ENCODE results near the gene CGNL1.

The CGNL1 gene

DNA sequence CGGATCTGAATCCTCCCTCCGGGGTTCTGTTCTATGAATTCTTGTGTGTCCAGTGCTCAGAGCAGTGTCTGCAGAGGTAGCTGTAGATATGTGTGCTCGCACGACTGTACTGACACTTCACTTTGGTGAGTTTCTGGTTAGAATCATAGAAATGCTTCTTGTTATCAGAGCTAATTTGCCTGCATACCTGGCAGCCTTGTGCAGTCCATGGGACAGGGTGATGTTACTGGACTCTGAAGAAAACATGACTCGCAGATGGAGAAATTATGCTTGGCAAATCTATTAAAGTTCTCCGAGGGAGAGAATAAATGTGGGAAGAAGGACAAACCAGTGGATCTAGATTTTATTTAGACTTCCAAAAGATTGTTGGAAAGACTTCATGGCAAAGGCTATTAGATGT is 12.2 kb downstream of the CGNL1 start:
- DNase-seq, result no peak

DNA sequence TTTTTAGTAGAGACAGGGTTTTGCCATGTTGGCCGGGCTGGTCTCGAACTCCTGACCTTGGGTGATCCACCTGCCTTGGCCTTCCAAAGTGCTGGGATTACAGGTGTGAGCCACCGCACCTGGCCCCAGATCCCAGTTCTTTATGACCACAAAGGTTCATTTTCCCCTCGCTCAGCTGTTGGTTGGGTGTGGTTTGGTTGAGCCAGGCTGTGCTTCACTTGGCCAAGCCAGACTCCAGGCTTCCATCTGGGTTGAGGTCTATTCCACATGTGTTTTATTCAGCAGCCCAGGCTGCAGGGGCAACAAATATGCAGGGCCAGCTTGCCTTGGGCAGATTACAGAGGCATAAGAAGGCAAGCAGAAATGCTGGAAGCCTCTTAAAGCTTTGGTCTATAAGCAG is 13.7 kb downstream of the CGNL1 start:
- DNase-seq, result no peak

DNA sequence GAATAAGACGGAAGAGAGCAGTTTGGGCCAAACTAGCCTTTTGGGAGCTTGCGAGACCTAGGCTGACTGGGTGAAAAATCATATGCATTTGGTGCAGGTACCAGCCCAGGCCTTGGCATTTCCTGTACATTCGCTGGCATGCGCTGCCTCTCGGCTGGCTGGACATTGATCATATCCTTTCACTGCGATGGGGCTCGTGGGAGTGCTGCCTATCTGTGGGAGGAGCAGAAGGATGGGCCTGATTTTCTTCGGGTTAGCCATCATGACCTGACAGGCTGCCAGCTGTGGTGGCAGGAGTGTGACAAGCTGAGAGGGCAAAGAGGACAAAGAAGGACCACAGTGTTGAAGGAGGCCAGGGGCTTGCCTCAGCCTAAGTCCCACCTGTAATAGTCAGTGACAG is 14.3 kb downstream of the CGNL1 start:
- no peak for DNase-seq

DNA sequence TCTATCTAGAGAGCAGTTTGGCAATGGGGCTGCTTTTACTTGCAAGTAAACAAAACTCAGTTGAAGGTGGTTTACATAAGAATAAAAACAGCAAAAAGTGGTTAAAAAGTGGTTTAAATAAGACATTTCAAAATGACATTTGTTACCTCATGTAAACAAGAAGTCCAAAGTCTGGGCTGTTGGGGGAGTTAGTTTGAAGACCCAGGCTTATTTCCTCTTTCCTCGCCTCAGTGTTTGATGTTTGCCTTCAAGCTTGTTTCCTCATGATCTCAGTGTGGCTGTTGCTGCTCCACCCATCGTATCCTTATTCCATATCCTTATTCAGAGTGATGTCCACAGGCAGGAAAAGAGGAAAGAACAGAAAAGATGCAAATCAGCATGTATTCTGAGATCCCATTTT is 15.2 kb downstream of the CGNL1 start:
- no peak for DNase-seq

DNA sequence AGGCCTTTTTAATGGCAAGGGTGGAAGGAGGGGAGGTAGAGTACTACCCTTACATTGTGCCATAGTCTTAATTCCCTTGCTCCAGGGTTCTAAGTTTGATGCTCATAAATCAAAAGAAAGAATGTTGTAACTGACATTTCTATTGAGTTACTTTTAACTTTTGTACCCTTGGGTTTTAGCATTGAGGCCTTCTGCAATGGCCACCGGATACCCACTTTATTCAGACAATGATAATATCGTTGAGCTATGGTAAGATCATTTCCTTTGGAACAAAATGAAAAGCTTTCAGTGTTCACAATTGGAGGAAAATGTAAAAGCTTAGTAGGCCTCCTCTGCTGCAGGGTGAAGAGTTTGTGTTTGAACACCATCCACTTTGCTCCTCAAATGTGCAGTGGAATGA is 16.8 kb downstream of the CGNL1 start:
- DNase-seq, result no peak

DNA sequence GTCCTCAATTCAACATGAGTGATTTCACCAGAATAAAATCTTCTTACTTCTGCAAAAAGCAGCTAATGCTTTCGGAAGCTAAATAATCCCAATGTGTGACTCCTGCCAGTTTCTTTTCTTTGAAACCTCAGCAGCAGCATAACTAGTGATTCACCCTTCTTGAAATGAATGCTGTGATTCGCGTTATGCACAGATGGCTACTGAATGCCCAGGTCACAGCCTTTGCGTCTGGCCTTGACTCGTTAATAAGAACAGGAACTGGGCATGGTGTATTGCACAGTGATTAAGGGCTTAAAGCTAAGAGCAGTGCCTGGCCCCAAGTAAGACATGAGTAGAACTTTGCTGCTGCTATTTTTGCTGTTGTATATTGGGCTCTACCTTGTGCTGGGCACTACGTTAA is 19.0 kb downstream of the CGNL1 start:
- no peak for DNase-seq

DNA sequence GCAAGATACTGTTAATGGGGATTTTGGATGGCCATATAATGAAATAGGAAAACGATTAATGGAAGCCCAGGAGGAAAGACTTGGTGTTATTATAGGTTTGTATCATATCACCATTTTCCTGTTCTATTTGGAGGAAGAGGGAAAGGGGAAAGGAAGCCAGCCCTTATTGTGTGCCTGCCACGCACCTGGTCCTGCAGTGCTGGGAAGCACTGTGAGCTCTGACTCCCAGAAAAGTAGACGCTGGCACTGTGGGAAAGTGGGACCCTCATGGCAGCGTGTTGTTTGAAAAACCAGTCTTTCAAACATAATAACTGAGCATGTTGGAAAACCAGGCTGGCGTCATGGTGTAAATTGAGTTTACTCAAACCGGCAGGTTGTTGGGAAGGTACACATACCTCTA is 22.0 kb downstream of the CGNL1 start:
- no peak for DNase-seq

DNA sequence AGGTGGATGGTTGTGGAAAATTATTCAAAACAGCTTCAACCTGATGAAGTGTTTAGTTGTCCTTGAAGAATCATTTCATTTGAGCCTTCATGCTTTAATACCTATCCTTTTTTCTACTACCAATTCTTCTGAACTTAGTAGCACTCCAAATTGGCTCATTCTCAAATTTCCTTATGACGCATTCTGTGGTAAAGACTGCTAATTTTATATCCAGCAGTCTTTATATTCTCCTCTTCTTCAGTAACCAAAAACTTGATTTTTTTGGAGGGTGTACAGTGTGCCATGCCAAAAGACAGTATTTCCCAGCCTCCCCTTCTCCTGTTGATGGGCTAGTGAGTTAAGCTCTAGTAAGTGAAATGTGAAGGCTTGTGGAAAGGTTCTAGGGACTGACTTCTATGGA is 25.2 kb downstream of the CGNL1 start:
- DNase-seq, result no peak

DNA sequence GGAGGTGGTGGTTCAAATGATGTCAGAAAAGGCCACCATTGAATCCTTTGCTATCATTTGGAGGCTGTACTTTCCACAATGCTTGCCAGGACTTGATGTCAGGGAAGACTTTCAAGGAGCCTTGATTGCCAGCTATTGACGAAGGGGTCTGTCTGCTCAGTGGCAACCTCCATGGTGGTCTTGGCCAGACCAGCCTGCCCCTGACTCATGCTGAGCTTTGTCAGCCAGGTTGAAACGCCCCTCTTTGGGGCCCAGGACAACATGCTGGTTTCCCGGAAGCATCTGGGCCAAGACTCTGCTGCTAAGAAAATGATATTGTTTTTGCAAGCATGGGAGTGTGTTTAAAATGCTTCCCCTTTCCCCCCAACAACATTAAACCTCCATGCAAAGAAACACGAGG is 26.7 kb downstream of the CGNL1 start:
- DNase-seq, result no peak

DNA sequence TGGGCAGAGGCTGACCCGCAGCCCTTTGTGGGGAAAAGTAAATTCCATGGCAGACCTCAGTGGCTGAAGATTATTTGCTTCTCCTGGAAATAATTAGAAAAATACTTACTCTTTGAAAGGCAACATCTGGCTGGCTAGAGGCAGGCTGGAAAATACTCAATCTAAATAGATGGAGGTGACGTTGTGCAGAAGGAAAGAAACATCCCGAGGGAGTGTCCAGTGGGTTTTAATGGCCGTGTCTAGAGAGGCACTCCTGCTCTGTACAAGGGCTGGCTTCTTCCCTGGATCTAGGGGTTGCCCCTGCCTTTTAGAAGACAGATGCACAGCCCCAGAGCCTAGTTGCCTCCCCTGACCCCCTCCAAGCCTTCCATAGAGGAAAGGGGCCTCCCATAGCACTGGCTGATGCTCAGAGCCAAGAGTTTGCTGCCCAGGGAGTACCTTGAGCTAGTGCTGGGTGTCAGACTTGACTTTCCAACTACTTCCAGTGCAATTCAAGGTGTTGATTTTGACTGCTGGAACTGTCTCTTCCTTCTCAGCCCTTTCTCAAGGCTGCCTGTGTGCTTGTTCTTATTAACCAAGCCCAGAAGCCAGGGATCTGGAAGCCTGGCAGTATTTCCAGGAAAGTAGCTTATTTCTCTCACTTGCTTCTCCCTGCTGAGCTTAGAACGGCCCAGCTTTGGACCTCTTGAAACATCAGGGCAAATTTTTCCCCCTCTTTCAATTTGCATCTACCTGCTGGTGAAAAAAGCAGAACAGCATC is 27.4 kb downstream of the CGNL1 start:
- no peak for DNase-seq

DNA sequence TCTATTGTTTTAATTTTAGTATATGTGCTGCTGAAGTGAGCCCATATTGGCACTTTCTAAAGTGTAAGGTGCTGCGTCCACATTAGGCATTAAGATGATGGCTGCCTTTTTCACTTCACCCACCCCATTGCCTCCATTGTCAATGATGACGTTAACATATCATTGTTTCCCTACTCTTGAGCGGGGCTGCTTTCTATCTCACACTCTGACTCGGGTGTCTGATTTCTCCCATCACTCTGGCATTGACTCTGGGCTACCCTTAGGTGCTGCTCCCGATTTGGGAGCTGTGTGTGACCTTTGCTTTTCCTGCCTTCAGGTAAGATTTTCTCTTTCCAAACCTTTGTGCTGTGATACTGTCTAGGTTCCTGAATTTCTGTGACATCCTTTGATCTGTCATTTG is 28.8 kb downstream of the CGNL1 start:
- DNase-seq, result no peak

DNA sequence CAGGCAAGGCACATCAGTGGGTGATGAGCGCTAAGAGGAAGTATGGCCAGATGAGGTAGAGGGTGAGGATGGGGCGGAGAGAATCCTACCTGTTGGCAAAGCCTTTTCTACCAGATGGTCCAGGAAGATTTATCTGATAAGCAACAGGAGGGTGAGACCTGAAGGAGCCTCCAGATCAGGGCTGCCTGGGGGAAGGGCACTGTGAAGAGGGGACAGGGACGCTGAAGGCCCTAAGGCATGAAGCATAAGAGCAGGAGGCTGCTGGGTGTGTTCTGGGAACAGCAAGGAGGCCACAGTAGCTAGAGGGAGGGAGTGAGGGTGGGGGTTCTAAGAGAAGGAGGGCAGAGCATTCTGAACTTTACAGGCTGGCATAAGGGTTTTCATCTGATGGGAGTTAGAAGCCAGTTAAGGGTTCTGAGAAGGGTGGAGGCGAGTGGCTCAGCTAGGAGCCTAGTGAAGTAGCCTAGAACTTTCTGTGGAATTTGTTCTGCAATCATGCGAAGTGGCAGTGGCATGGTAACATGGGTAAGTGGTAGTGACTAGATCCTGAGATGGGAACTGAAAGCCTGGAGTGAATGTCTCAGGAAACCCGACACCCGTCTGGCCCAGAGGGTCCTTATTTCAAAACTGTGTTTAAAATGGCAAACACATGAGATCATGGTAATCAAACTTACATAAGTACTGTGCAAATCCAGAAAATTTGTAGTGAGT is 29.9 kb downstream of the CGNL1 start:
- DNase-seq, result no peak

DNA sequence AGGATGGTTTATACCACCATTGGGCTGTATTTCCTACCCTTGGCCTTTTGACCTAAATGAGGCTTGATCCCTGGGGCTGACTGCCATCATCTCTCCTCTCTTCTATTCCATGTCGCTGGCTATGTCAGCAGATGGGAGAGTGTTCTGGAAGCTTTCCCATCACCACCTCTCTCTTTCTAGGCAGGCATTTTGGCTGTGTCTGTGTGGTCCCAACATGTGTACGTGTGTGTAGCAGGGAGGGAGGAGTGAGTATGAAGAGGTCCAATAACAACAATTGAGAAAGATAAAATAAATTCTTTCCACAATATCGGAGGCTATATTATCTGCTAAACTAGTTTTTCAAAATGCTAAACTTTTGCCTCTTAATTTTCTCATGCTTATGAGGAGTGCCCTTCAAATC is 34.1 kb downstream of the CGNL1 start:
- no peak for DNase-seq

DNA sequence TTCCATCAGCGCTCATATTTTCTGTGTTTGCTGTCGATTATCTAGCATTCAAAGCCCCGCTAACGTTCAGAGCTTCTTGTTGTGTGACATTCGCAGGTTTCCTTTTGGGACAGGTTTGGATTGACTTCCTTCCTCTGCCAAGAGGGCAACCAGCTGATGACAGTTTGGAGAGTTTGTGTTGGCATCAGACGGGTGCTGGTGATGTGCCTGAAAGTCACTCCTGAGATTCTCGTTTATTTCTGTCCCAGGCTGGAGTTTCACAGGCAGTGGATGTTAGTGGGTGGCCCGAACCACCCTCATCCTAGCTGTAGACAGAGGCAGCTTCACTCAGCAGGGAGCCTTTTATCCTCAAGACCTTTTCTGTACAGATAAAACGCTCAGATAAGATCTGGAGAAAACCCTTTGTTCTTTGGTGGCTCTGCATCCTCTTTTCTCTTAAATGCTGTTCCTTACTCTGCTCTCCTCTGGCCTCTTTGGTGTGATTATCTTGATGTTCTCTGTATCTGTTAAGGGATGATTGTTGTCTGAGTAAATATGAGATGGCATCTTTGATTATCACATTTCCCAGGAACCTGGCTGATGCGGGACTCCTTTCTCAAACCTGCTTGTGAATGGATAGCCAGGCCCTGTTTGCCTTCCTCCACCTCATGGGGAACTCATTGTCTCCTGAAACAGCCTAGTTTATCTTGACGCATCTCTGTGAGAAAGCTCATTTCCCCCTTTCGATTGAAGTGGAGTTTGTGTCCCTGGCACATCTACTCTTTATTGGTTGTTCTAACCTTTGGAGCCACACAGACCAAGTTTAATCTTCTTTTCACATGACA is 35.9 kb downstream of the CGNL1 start:
- DNase-seq, result no peak

DNA sequence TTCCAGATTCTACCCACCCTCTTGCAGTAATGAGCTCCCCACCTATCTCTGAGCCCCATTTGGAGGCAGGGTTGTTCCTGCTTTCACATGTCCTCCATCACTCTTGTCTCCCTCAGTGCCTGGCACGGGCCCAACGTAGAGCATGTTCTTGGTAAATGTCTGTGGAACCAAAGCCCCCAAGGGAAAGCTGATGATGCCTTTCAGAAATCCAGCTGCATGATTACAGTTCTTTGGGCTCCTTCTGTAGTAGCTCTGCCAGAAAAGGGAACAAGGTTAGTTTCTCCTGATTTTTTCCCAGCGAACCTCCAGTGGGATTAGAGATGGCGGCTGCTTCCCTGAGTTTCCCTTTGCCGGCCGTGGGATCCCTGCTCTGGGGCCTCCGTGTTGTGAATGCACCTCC is 39.3 kb downstream of the CGNL1 start:
- no peak for DNase-seq

DNA sequence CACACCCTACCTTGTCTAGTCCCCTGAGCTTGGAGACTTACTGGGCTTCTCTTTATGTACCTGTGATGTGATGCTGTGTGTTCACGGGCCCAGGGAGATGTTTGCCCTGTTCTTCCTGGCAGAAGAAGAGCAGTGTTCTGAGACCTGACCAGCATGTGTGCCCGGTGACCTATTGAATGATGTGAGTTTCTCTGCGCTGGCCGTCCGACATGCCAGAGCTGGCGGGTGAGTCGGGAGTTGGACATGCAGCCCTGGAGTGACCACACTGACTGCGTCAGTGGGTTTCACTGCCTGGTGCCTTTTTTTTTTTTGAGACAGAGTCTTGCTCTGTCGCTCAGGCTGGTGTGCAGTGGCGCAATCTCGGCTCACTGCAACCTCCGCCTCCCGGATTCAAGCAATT is 42.3 kb downstream of the CGNL1 start:
- no peak for DNase-seq

DNA sequence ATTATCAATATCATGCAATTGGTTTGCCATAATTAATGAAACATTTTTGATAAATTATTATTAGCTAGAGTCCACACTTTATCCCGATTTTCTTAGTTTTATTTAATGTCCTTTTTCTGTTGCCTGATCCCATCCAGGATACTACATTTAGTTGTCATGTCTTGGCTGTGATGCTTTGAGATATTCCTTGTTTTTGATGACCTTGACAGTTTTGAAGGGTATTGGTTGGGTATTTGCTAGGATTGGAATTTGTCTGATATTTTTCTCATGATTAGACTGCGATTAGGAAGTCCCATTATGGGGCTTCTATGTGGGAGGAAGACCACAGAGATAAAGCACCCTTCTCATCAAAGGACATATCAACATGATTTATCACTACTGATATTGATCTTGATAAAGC is 43.0 kb downstream of the CGNL1 start:
- no peak for DNase-seq

DNA sequence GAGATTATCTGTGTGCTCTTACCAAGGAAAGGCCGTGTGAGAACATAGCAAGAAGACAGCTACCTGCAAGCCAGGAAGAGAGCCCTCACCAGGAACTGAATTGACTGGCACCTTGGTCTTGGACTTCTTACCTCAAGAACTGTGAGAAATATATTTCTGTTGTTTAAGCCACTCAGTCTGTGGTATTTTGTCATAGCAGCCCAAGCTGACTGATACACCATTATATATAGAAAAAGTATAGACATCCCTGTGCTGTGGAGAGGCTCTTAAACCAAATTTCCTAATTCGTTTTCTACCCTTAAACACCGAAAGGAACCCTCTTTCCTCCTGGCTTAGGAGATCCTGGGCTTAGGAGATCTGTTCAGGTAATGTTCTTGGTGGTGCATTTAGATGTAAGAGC is 44.8 kb downstream of the CGNL1 start:
- DNase-seq, result no peak

DNA sequence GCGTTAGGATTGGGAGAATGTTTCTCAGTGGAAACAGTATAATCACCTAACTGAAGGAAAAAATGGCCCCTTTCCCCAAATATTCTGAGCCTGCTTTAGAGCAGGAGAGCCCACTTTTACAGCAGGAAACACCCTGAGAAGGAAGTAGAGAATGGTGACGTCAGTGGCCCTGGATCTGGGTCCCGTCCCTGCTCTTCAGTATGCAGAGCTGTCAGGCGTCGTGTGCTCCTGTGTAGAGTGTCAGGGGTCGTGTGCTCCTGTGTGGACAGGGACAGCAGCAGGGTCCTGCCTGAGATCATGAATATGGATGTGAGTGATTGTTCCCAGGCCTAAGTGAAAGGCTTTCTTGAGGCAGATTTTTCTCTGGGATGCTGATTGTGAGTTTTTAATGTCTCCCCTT is 45.2 kb downstream of the CGNL1 start:
- no peak for DNase-seq

DNA sequence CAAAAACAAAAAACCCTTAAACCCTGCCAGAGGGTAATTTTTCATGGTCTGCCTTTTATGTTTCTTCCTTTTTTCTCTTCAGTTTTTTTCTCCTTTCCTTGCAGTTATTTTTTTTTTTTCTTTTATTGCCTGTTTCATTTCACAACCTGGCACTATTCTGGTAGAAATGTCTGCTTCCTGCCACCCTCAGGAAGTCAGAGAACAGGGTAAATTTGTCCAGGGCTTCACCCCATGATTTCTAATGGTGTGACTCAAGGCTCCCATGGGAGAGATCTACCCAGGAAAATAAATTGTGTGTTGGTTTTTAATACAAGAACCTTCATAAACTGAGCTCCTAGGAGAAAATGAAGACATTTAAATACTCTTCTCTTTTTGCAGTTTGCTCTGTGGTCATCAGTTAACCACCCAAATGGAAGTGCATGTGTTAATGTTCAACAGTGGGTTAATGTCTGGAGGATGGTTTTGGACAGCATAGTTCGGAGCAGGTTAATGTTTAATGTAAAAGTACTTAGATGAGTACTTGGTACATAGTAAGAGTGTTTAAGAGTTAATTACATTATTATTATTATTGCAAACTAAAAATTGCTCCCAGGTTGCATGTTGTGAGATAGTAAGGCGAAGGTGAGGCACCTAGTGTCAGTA is 45.9 kb downstream of the CGNL1 start:
- no peak for DNase-seq

DNA sequence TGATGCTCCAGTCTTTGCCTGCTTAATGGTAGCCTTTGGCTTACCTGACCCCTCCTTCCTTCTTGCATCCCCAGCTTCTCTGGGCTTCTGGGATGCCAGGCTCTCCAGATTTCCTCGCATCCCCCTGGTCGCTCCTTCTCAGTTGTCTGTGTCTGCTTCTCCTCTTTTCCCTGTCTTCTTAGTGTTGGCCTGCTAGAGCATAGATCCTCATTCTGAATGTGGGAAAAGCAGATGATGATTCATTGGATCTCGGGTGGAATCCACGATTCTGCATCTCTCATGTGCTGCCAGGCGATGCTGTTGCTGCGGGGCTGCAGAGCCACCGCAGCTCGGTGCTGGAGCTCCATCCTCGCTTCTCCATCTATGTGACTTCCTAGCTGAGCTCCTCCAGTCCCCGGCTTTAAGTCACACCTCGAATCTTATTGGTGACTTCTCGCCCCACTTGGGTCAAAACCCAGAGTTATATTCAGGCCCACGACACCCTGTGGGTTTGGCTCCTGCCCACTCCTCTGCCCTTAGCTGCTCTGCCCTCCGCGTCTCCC is 47.4 kb downstream of the CGNL1 start:
- no peak for DNase-seq

DNA sequence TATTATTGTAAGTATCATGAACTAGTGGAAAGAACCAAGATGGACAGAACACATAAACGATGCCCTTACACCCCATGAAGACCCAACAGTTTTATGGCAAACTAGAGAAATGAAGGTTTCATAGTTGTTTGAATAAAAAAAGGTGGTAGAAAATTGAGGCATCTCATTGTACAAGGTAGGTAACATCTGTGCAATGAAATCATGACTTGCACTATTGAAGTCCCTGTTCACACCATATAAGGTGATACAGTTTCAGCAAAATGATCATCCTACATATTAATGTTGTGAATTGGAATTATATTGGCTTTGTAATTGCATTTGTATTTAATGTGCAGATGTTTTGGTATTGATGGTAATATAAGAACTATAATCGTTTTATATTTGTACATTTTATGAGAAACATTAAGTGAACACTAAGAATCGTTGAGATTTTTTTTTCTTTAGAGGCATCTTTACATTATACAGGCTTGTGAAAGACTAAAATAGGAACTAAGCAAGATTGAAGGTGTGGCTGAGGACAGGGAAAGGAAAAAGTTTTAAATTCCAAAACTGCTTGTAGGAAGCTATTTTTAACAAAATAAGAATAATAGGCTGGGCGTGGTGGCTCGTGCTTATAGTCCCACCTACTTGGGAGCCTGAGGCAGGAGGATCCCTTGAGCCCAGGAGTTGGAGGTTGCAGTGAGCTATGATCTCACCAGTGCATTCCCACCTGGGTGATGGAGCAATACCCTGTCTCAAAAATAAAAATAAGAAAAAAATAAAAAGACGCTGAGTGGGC is 48.5 kb downstream of the CGNL1 start:
- DNase-seq, result no peak
